HepG2 (cell line): ENCODE results near the gene MIEF1. TPM values are rescaled to one million over a fixed set of nuclear protein-coding genes. Genes with fewer than 3 reads are reported as not detected.

Experiments used
- FOXP1 ChIP-seq, 2 experiments: fragments of 450-650 bp in 1 of 2; IDR thresholded peaks; 2 replicates each; pipeline ENCODE4 v1.6.1; 2017 to 2018; ENCODE audit warnings: antibody characterized with exemption in 1 of 2
- GMEB1 ChIP-seq: sonication (generic); formaldehyde crosslinking; IDR thresholded peaks from 2 replicates; pipeline ENCODE4 v1.5.1; 2020; ENCODE audit warnings: missing genetic modification reagents, mild to moderate bottlenecking, borderline replicate concordance
- HOXA5 ChIP-seq: sonication (generic); formaldehyde crosslinking; IDR thresholded peaks from 2 replicates; pipeline ENCODE4 v1.4.0; 2020; ENCODE audit warnings: missing genetic modification reagents
- IKZF5 ChIP-seq: IDR thresholded peaks from 2 replicates; pipeline ENCODE4 v1.6.1; 2018; ENCODE audit warnings: missing genetic modification reagents, mild to moderate bottlenecking, missing compliant biosample characterization
- MXD4 ChIP-seq: IDR thresholded peaks from 2 replicates; pipeline ENCODE4 v1.6.1; 2016; ENCODE audit warnings: mild to moderate bottlenecking, missing biosample characterization, missing genetic modification reagents
- PHF21A ChIP-seq: sonication (generic); formaldehyde crosslinking; IDR thresholded peaks from 2 replicates; pipeline ENCODE4 v1.5.0; 2020; ENCODE audit warnings: mild to moderate bottlenecking, missing genetic modification reagents
- POLR2G ChIP-seq: fragments of 200-400 bp; formaldehyde crosslinking; IDR thresholded peaks from 2 replicates; pipeline ENCODE4 v1.6.1; 2018; ENCODE audit warnings: mild to moderate bottlenecking, low read depth, low read length, moderate library complexity
- RAD51 ChIP-seq: fragments of 450-650 bp; IDR thresholded peaks from 2 replicates; pipeline ENCODE4 v1.6.1; 2016; ENCODE audit warnings: borderline replicate concordance
- RARA ChIP-seq: IDR thresholded peaks from 2 replicates; pipeline ENCODE4 v1.6.1; 2016; ENCODE audit warnings: missing genetic modification reagents, missing compliant biosample characterization
- STAT5B ChIP-seq: sonication (generic); formaldehyde crosslinking; IDR thresholded peaks from 2 replicates; pipeline ENCODE4 v1.4.0; 2020; ENCODE audit warnings: missing genetic modification reagents
- ZNF800 ChIP-seq: sonication (generic); formaldehyde crosslinking; IDR thresholded peaks from 2 replicates; pipeline ENCODE4 v1.4.0; 2020; ENCODE audit warnings: missing genetic modification reagents
- polyA plus RNA-seq, 8 experiments: library from polyadenylated mRNA; depleted of rRNA in 3 of 8; stranded (reverse) in 7 of 8; unstranded in 1 of 8; fragments of >200 nt; fragmentation: Illumina TruSeq in 4 of 8; extraction: Trizol in 4 of 8; gene quantifications; 2 replicates each; pipeline versions ENCODE4 v1.2.1 to v1.2.3, GENCODE V29; 2011 to 2016; ENCODE audit warnings: low read depth in 4 of 8, missing spikeins in 1 of 8, mixed read lengths in 1 of 8; ENCODE audit not compliant: insufficient read depth in 1 of 8
- total RNA-seq, 5 experiments: library from RNA; depleted of rRNA; stranded (reverse); fragments of >200 nt; fragmentation: Illumina TruSeq; extraction: Trizol; gene quantifications; 2 replicates each; pipeline ENCODE4 v1.2.3, GENCODE V29; 2016; ENCODE audit warnings: low read depth in 1 of 5
- TF ChIP-seq, protein P1 (sequence below): sonication (generic); formaldehyde crosslinking; IDR thresholded peaks from 2 replicates; pipeline ENCODE4 v1.5.0; 2020; ENCODE audit warnings: mild to moderate bottlenecking, missing genetic modification reagents, borderline replicate concordance
- TF ChIP-seq, protein P2 (sequence below): sonication (generic); formaldehyde crosslinking; IDR thresholded peaks from 2 replicates; pipeline ENCODE4 v1.5.1; 2020; ENCODE audit warnings: mild to moderate bottlenecking, missing genetic modification reagents, moderate library complexity

Gene MIEF1
- total and polyA plus RNA-seq, 2 of the 13 experiments (the other 11 are each of a cell fraction or from before 2014, with no cell fraction given) = 21.7 to 34.8 TPM

DNA sequence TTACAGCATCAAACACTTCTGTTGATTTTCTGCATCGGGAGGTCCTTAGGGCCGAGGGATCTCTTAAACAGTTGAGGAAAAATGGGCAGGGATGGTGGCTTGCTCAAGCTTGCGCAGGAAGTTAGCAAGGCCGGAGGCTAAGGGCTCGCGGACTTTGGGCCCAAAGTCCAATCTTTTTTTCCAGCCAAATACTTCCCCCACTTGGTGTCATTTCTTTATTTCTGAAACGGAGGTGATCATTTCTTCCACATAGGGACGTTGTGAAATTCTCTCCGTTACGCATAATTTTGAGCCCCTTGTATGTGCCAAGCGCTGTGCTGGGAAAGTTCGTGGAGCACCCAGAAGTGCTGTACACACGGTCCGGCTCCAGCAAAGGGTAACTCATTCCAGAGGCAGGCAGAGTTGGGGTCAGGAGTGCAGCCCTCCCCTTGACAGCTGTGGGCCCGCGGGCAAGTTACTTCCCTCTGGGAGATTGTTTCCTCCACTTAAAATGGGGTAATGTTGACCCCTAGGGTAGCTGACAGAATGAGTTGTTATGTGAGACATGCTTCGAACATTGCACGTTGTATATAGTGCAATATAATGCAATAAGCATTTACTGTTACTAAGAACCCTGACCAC lies 809 bp downstream of the MIEF1 start (continued):
- TF ChIP-seq, protein P1, sequence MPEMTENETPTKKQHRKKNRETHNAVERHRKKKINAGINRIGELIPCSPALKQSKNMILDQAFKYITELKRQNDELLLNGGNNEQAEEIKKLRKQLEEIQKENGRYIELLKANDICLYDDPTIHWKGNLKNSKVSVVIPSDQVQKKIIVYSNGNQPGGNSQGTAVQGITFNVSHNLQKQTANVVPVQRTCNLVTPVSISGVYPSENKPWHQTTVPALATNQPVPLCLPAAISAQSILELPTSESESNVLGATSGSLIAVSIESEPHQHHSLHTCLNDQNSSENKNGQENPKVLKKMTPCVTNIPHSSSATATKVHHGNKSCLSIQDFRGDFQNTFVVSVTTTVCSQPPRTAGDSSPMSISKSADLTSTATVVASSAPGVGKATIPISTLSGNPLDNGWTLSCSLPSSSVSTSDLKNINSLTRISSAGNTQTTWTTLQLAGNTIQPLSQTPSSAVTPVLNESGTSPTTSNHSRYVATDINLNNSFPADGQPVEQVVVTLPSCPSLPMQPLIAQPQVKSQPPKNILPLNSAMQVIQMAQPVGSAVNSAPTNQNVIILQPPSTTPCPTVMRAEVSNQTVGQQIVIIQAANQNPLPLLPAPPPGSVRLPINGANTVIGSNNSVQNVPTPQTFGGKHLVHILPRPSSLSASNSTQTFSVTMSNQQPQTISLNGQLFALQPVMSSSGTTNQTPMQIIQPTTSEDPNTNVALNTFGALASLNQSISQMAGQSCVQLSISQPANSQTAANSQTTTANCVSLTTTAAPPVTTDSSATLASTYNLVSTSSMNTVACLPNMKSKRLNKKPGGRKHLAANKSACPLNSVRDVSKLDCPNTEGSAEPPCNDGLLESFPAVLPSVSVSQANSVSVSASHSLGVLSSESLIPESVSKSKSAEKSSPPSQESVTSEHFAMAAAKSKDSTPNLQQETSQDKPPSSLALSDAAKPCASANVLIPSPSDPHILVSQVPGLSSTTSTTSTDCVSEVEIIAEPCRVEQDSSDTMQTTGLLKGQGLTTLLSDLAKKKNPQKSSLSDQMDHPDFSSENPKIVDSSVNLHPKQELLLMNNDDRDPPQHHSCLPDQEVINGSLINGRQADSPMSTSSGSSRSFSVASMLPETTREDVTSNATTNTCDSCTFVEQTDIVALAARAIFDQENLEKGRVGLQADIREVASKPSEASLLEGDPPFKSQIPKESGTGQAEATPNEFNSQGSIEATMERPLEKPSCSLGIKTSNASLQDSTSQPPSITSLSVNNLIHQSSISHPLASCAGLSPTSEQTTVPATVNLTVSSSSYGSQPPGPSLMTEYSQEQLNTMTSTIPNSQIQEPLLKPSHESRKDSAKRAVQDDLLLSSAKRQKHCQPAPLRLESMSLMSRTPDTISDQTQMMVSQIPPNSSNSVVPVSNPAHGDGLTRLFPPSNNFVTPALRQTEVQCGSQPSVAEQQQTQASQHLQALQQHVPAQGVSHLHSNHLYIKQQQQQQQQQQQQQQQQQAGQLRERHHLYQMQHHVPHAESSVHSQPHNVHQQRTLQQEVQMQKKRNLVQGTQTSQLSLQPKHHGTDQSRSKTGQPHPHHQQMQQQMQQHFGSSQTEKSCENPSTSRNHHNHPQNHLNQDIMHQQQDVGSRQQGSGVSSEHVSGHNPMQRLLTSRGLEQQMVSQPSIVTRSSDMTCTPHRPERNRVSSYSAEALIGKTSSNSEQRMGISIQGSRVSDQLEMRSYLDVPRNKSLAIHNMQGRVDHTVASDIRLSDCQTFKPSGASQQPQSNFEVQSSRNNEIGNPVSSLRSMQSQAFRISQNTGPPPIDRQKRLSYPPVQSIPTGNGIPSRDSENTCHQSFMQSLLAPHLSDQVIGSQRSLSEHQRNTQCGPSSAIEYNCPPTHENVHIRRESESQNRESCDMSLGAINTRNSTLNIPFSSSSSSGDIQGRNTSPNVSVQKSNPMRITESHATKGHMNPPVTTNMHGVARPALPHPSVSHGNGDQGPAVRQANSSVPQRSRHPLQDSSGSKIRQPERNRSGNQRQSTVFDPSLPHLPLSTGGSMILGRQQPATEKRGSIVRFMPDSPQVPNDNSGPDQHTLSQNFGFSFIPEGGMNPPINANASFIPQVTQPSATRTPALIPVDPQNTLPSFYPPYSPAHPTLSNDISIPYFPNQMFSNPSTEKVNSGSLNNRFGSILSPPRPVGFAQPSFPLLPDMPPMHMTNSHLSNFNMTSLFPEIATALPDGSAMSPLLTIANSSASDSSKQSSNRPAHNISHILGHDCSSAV = 0 out of 2 replicates have a peak, but pooled peaks have one; percentile 17
- peak; percentile 40; the same call in 1 of the 2 replicates for TF ChIP-seq PHF21A
- TF ChIP-seq, protein P2, sequence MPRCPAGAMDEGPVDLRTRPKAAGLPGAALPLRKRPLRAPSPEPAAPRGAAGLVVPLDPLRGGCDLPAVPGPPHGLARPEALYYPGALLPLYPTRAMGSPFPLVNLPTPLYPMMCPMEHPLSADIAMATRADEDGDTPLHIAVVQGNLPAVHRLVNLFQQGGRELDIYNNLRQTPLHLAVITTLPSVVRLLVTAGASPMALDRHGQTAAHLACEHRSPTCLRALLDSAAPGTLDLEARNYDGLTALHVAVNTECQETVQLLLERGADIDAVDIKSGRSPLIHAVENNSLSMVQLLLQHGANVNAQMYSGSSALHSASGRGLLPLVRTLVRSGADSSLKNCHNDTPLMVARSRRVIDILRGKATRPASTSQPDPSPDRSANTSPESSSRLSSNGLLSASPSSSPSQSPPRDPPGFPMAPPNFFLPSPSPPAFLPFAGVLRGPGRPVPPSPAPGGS (CRISPR knock-in tag) = no peak
- no peak for TF ChIP-seq HOXA5 (CRISPR knock-in tag)
- no peak for TF ChIP-seq GMEB1
- TF ChIP-seq FOXP1 (IDR thresholded peaks at IDR 0.05) = no peak
- no peak for TF ChIP-seq FOXP1 (CRISPR knock-in tag; IDR thresholded peaks at IDR 0.05)
- peak; percentile 66 for TF ChIP-seq POLR2G
- TF ChIP-seq IKZF5 (CRISPR knock-in tag) = 0 out of 2 replicates have a peak, but pooled peaks have one; percentile 5
- TF ChIP-seq STAT5B = no peak
- TF ChIP-seq RARA (CRISPR knock-in tag) = peak; percentile 16; the same call in 1 of the 2 replicates
- no peak for TF ChIP-seq RAD51
- TF ChIP-seq MXD4 (CRISPR knock-in tag) = no peak
- 0 out of 2 replicates have a peak, but pooled peaks have one; percentile 11 for TF ChIP-seq ZNF800 (CRISPR knock-in tag)
